Measurements from ENCODE around the gene YPEL1. TPM values are rescaled to one million over a fixed set of nuclear protein-coding genes. Genes with fewer than 3 reads are reported as not detected.

The YPEL1 gene
- total RNA-seq, 1 experiment from 2014 or later, result 3.1 TPM

DNA sequence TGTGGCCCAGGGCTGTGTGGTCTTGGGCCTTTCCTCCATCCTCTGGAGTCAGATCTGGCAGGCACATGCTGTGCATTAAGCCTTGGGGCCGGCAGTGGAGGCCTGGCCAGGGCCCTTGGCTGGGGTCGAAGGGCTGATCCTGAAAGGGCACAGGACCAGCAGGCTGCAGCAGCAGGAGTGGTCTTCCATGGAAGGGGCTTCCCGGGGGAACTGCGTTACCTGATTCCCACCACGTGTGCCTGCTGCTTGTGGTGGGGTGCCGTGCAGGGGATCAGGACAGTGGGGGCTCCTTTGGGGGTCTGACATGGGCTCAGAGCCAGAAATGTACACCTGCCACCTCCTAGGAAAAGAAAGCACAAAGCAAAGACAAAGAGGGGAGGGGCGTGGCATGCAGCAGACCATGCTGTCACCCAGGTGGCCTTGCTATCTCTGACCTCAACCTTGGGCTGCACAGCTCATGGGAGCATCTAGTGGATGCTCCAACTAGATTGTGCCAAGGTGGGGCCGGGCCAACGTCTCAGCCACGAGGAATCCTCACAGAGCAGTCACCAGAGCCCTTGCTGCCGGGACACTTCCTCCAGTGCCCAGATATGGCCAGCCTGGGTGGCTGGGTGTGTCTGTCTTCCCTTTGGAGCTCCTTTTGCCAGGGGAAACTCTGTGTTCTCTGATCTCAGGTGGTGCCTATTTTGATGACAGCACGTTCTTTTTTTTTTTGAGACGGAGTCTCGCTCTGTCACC, 17.9 kb upstream of the YPEL1 start (continued):
- TF ChIP-seq, protein P1, sequence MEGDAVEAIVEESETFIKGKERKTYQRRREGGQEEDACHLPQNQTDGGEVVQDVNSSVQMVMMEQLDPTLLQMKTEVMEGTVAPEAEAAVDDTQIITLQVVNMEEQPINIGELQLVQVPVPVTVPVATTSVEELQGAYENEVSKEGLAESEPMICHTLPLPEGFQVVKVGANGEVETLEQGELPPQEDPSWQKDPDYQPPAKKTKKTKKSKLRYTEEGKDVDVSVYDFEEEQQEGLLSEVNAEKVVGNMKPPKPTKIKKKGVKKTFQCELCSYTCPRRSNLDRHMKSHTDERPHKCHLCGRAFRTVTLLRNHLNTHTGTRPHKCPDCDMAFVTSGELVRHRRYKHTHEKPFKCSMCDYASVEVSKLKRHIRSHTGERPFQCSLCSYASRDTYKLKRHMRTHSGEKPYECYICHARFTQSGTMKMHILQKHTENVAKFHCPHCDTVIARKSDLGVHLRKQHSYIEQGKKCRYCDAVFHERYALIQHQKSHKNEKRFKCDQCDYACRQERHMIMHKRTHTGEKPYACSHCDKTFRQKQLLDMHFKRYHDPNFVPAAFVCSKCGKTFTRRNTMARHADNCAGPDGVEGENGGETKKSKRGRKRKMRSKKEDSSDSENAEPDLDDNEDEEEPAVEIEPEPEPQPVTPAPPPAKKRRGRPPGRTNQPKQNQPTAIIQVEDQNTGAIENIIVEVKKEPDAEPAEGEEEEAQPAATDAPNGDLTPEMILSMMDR (IDR thresholded peaks at IDR 0.05 in 2 of 3, conservative IDR thresholded peaks at IDR 0.05 in 1 of 3; ENCODE audit: borderline replicate concordance in 1 of 3, insufficient read depth in 1 of 3, low read depth in 2 of 3, low read length in 2 of 3), result no peak
- no peak for TF ChIP-seq YY1 (IDR thresholded peaks at IDR 0.05; ENCODE audit: extremely low read depth, insufficient replicate concordance, low read depth, low read length)
- no peak for TF ChIP-seq SRF (IDR thresholded peaks at IDR 0.05; ENCODE audit: low read depth)

GRCh38 chr22:21752276-21752675, 16.7 kb upstream of the YPEL1 start:
- RAD21 ChIA-PET (ENCODE audit: low non-redundant PET in 1 of 2, low total read pairs in 2 of 2, uncharacterized antibody in 2 of 2, unreplicated experiment in 2 of 2), result no interaction called here
- no TSS peak for BruUV-seq (replicated peaks)
- Histone ChIP-seq H3K9ac (ENCODE audit: low read length) (no peak overlapping the region), H3K9me2 (ENCODE audit: insufficient read depth) (no peaks in the 10 kb centered on the region), H2AFZ (ENCODE audit: low read depth, low read length, poor library complexity, severe bottlenecking) (no peak overlapping the region), H3K36me3 (ENCODE audit: control insufficient read depth in 1 of 2, insufficient read depth in 2 of 2, low read length in 2 of 2) (peaks cover 0 to under 1% of the 10 kb centered on the region in 2 experiments; a peak in 1 of 4 replicates), H4K20me1 (ENCODE audit: insufficient read depth) (no peaks in the 10 kb centered on the region), H3K4me3 (replicated peaks in 1 of 2; ENCODE audit: low read depth in 1 of 2, low read length in 2 of 2) (no peak overlapping the region), H3K4me2 (ENCODE audit: low read length) (no peak overlapping the region), H3K27ac (ENCODE audit: low read depth, low read length) (no peak overlapping the region), H3K27me3 (ENCODE audit: insufficient read depth, low read length) (no peaks in the 10 kb centered on the region), H3K9me3 (ENCODE audit: control insufficient read depth in 1 of 2, insufficient read depth in 1 of 2, low read depth in 1 of 2, low read length in 2 of 2) (no peaks in the 10 kb centered on the region), H3K4me1 (ENCODE audit: control insufficient read depth in 1 of 2, insufficient read depth in 2 of 2, low read length in 2 of 2) (no peaks in the 10 kb centered on the region), H3K79me2 (ENCODE audit: insufficient read depth, low read length) (no peaks in the 10 kb centered on the region)
- POLR2A ChIA-PET, result no interaction called here
- CTCF ChIA-PET, result no interaction called here
- no peak for ATAC-seq
- DNase-seq (ENCODE audit: low read depth, low spot score), result no peak
- intact Hi-C loops (cut with micrococcal nuclease), result no loop called here
- TF ChIP-seq SIN3A (IDR thresholded peaks at IDR 0.05; ENCODE audit: low read depth) (no peak), YY1 (IDR thresholded peaks at IDR 0.05; ENCODE audit: extremely low read depth, insufficient replicate concordance, low read depth, low read length) (no peak), EZH2phosphoT487 (IDR thresholded peaks at IDR 0.05; ENCODE audit: borderline replicate concordance) (no peak), ELF1 (IDR thresholded peaks at IDR 0.05; ENCODE audit: borderline replicate concordance, low read depth) (no peak), FOSL1 (IDR thresholded peaks at IDR 0.05; ENCODE audit: low read depth) (no peak), REST (IDR thresholded peaks at IDR 0.05; ENCODE audit: low read depth) (no peak), CEBPB (IDR thresholded peaks at IDR 0.05; ENCODE audit: low read depth) (no peak), EZH2 (IDR thresholded peaks at IDR 0.05) (no peak), RAD21 (IDR thresholded peaks at IDR 0.05; ENCODE audit: low read depth) (no peak), EGR1 (IDR thresholded peaks at IDR 0.05; ENCODE audit: low read depth) (no peak), ZBTB33 (IDR thresholded peaks at IDR 0.05; ENCODE audit: extremely low read depth, insufficient replicate concordance, low read length) (no peak)
- TF ChIP-seq, protein P1 (IDR thresholded peaks at IDR 0.05 in 2 of 3, conservative IDR thresholded peaks at IDR 0.05 in 1 of 3; ENCODE audit: borderline replicate concordance in 1 of 3, insufficient read depth in 1 of 3, low read depth in 2 of 3, low read length in 2 of 3), result no peak
